Stimulated activated CD8-positive, alpha-beta memory T cell treated with anti-CD3 and anti-CD28 coated beads, Interleukin-15, amount 100 ng/mL, for 48 hours (primary cell): ENCODE data around the gene YY1.
"Not testable (repeated sequence)": the region's sequence is repeated elsewhere in the genome, so short reads cannot be mapped to it uniquely, and the experiment has no call there.

Source experiments
- DNase-seq, 2 donors: peaks; one replicate each; pipeline ENCODE4 v3.0.0-alpha.2; 2020; ENCODE audit warnings: low read depth in 2 of 2

Gene YY1

GRCh38 chr14:100295376-100296105 lies 56.6 kb downstream of the YY1 start:
- no peak for DNase-seq

GRCh38 chr14:100296106-100296651 lies 57.2 kb downstream of the YY1 start:
- DNase-seq = no peak

GRCh38 chr14:100296729-100297128 lies 57.8 kb downstream of the YY1 start:
- not testable (repeated sequence) for DNase-seq

- no peak for DNase-seq
These were observed 58.7 kb downstream of the YY1 start for GRCh38 chr14:100297320-100298300.

GRCh38 chr14:100298551-100299237 lies 59.8 kb downstream of the YY1 start:
- no peak for DNase-seq

- no peak for DNase-seq
These were observed 60.3 kb downstream of the YY1 start for GRCh38 chr14:100299238-100299560.

- DNase-seq = no peak
These were observed 63.7 kb downstream of the YY1 start for GRCh38 chr14:100302616-100303015.

- no peak for DNase-seq
These were observed 64.2 kb downstream of the YY1 start for GRCh38 chr14:100303179-100303578.

GRCh38 chr14:100303925-100304324 lies 65.0 kb downstream of the YY1 start:
- DNase-seq = no peak

- DNase-seq = no peak
These were observed 65.9 kb downstream of the YY1 start for GRCh38 chr14:100304825-100305323.

GRCh38 chr14:100305324-100306100 lies 66.6 kb downstream of the YY1 start:
- DNase-seq = peak; percentile 25 to 49

GRCh38 chr14:100306101-100306997 lies 67.4 kb downstream of the YY1 start, which contains the start of gene SLC25A29:
Gene SLC25A29 (minus strand): TSS chr14:100306444. CDS start chr14:100306232, 212 bp downstream.
- DNase-seq = peak; percentile 75 to 80

- DNase-seq = no peak
These were observed 68.2 kb downstream of the YY1 start for GRCh38 chr14:100306998-100307765.

GRCh38 chr14:100307766-100308426 lies 69.0 kb downstream of the YY1 start:
- no peak for DNase-seq

- DNase-seq = not testable (repeated sequence)
These were observed 69.5 kb downstream of the YY1 start for GRCh38 chr14:100308427-100308792.

- DNase-seq = no peak
These were observed 70.2 kb downstream of the YY1 start for GRCh38 chr14:100309028-100309737.

- not testable (repeated sequence) for DNase-seq
These were observed 73.3 kb downstream of the YY1 start for GRCh38 chr14:100312110-100312876.
